GM12892 (cell line): ENCODE measurements around the gene IRAK2.

Experiments
- POLR2A ChIP-seq: IDR thresholded peaks from 2 replicates; pipeline ENCODE4 v1.6.1; 2011; ENCODE audit warnings: low read depth, low read length, control low read depth
- TAF1 ChIP-seq: IDR thresholded peaks from 2 replicates; pipeline ENCODE4 v1.6.1; 2011; ENCODE audit warnings: low read depth, mild to moderate bottlenecking, control low read depth, low read length, borderline replicate concordance

GRCh38 chr3:10232137-10232536 is 67.4 kb downstream of the IRAK2 start:
- TF ChIP-seq POLR2A = no peak
- no peak for TF ChIP-seq TAF1
